Stomach (tissue), 9 donors: ENCODE measurements around the gene ANKS1B. TPM values are rescaled to one million over a fixed set of nuclear protein-coding genes. Genes with fewer than 3 reads are reported as not detected.

Experiments
- DNase-seq, 2 donors: peaks; one replicate each; pipeline versions ENCODE4 v3.0.0 to v3.0.0-alpha.2; 2013 to 2019
- H3K27ac ChIP-seq, 5 donors: fragments of 200-600 bp in 4 of 5; sonication (generic) in 4 of 5; one replicate each; pipeline ENCODE4 v1.5.1; 2013 to 2019; ENCODE audit warnings: mild to moderate bottlenecking in 1 of 5, moderate library complexity in 1 of 5
- H3K27me3 ChIP-seq, 3 donors: fragments of 200-600 bp; sonication (generic); one replicate each; pipeline ENCODE4 v1.5.1; 2017 to 2019; ENCODE audit warnings: mixed run types in 1 of 3
- H3K36me3 ChIP-seq, 4 donors: fragments of 200-600 bp; sonication (generic); 1 replicate in 3 of 4; 2 replicates in 1 of 4; pipeline ENCODE4 v1.5.1; 2016 to 2019
- H3K4me1 ChIP-seq, 4 donors: fragments of 200-600 bp; sonication (generic); one replicate each; pipeline ENCODE4 v1.5.1; 2016 to 2019
- H3K4me3 ChIP-seq, 4 donors: fragments of 200-600 bp; sonication (generic) in 3 of 4; one replicate each; pipeline ENCODE4 v1.5.1; 2016 to 2019; ENCODE audit warnings: mild to moderate bottlenecking in 1 of 4
- H3K9me3 ChIP-seq, 4 donors: fragments of 200-600 bp; sonication (generic); one replicate each; pipeline ENCODE4 v1.5.1; 2016 to 2019
- CTCF ChIP-seq, 7 experiments: fragments of 450-650 bp in 4 of 7; fragments of 200-600 bp in 3 of 7; sonication (generic) in 3 of 7; IDR thresholded peaks; one replicate each; pipeline ENCODE4 v1.5.1; 2016 to 2019; ENCODE audit warnings: antibody characterized with exemption in 7 of 7, control low read depth in 2 of 7, mild to moderate bottlenecking in 1 of 7
- EP300 ChIP-seq: sonication (generic); formaldehyde crosslinking; IDR thresholded peaks from one replicate; pipeline ENCODE4 v1.6.1; 2017; ENCODE audit warnings: antibody characterized with exemption
- POLR2A ChIP-seq, 4 donors: fragments of 450-650 bp; IDR thresholded peaks; one replicate each; pipeline ENCODE4 v1.6.1; 2016; ENCODE audit warnings: antibody characterized with exemption in 4 of 4, control low read depth in 2 of 4, mild to moderate bottlenecking in 1 of 4, moderate library complexity in 1 of 4
- POLR2AphosphoS5 ChIP-seq, 3 donors: sonication (generic); formaldehyde crosslinking; IDR thresholded peaks; one replicate each; pipeline ENCODE4 v1.6.1; 2016; ENCODE audit warnings: antibody characterized with exemption in 3 of 3
- WGBS, 5 donors: extraction: QIAGEN DNeasy Blood & Tissue Kit in 3 of 5; methylation state at CpG; one replicate each; pipeline versions ENCODE4 v1.1.5 to v1.1.7; 2013 to 2018; 5-methylcytosine and 5-hydroxymethylcytosine counted together
- intact Hi-C: fragments of 100-400 bp; cut with DNase I; formaldehyde crosslinking; loops from one replicate; pipeline ENCODE4 v1.15.1; 2023; ENCODE audit warnings: low total_unique reads
- polyA plus RNA-seq, 3 donors: library from polyadenylated mRNA; stranded (reverse); fragments of 200-250 nt; gene quantifications; one replicate each; pipeline ENCODE4 v1.2.3, GENCODE V29; 2013
- total RNA-seq, 5 donors: library from RNA; depleted of rRNA; stranded (reverse); fragments of >200 nt; gene quantifications; one replicate each; pipeline versions ENCODE4 v1.1.0 to v1.2.3, GENCODE V29; 2014 to 2016
- donor health status: healthy with polysubstance abuse.
- donor health status: Bipolar disorder and iron deficiency.
- donor health status: healthy.

Gene ANKS1B
- total and polyA plus RNA-seq, 8 donors, result 0.73 to 26.8 (median 2.2) TPM; not detected in 2

- H3K27me3 ChIP-seq, result no peaks in the 10 kb centered on the region
- H3K9me3 ChIP-seq, result peaks cover 0 to 16% (median 7%) of the 10 kb centered on the region in 4 donors
- TF ChIP-seq POLR2AphosphoS5 (IDR thresholded peaks at IDR 0.05) (no peak), CTCF (IDR thresholded peaks at IDR 0.05) (no peak), EP300 (no peak), POLR2A (IDR thresholded peaks at IDR 0.05) (no peak)
- H3K27ac ChIP-seq, result no peak overlapping the region
- WGBS, 5 donors, result 64 to 69% (median 68%) methylated on average over 3 of the region's 3 CpGs
- intact Hi-C loops, result no loop called here
- DNase-seq, result no peak
- no peaks in the 10 kb centered on the region for H3K36me3 ChIP-seq
- H3K4me3 ChIP-seq, result no peak overlapping the region
- H3K4me1 ChIP-seq, result no peaks in the 10 kb centered on the region
Observed at GRCh38 chr12:99271071-99271470, 713.7 kb downstream of the ANKS1B start.

GRCh38 chr12:99267038-99267437, 717.7 kb downstream of the ANKS1B start:
- intact Hi-C loops, result no loop called here
- Histone ChIP-seq H3K27me3 (no peaks in the 10 kb centered on the region), H3K36me3 (no peaks in the 10 kb centered on the region), H3K9me3 (no peaks in the 10 kb centered on the region), H3K4me1 (no peaks in the 10 kb centered on the region), H3K4me3 (no peak overlapping the region), H3K27ac (no peak overlapping the region)
- TF ChIP-seq POLR2A (IDR thresholded peaks at IDR 0.05), result no peak
- no peak for DNase-seq

DNA sequence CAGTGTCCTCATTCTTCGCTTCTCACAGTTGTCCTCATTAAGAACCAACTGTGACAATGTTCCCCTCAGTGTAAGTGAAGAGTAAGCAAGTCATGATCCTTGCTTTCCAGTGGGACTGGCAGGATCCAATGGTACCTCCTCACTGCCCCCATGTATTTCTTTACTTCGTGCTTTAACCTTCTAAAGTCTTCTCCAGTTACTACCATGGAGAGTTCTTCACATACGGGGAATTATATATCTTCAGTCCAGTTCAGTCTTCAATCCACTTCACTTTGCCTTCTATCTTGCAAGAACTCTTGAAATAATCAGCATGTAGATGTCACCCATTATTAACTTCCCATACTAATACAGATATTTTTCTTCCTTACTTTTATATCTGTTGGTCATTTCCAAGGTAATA, 719.1 kb downstream of the ANKS1B start:
- Histone ChIP-seq H3K4me1 (peaks cover 0 to 3% (median 0%) of the 10 kb centered on the region in 4 donors), H3K27ac (no peak overlapping the region), H3K27me3 (no peaks in the 10 kb centered on the region), H3K36me3 (no peaks in the 10 kb centered on the region), H3K9me3 (no peaks in the 10 kb centered on the region), H3K4me3 (no peak overlapping the region)
- WGBS, 5 donors, result 68 to 78% (median 75%) methylated on average over 3 of the region's 3 CpGs
- no peak for TF ChIP-seq CTCF (IDR thresholded peaks at IDR 0.05)
- no peak for TF ChIP-seq POLR2A (IDR thresholded peaks at IDR 0.05)
- no peak for TF ChIP-seq EP300
- no peak for TF ChIP-seq POLR2AphosphoS5 (IDR thresholded peaks at IDR 0.05)
- intact Hi-C loops, result no loop called here
- no peak for DNase-seq

- no peak overlapping the region for H3K4me3 ChIP-seq
- no peaks in the 10 kb centered on the region for H3K36me3 ChIP-seq
- H3K27ac ChIP-seq, result no peak overlapping the region
- peaks cover 0 to 11% (median 2%) of the 10 kb centered on the region in 4 donors for H3K4me1 ChIP-seq
- intact Hi-C loops, result no loop called here
- no peaks in the 10 kb centered on the region for H3K9me3 ChIP-seq
- no peak for DNase-seq
- TF ChIP-seq POLR2AphosphoS5 (IDR thresholded peaks at IDR 0.05) (no peak), POLR2A (IDR thresholded peaks at IDR 0.05) (no peak), EP300 (no peak), CTCF (IDR thresholded peaks at IDR 0.05) (no peak)
- H3K27me3 ChIP-seq, result no peaks in the 10 kb centered on the region
- 66 to 75% (median 71%) methylated on average over 1 of the region's 1 CpG for WGBS, 5 donors
Observed at GRCh38 chr12:99261256-99261655, 723.5 kb downstream of the ANKS1B start.

DNA sequence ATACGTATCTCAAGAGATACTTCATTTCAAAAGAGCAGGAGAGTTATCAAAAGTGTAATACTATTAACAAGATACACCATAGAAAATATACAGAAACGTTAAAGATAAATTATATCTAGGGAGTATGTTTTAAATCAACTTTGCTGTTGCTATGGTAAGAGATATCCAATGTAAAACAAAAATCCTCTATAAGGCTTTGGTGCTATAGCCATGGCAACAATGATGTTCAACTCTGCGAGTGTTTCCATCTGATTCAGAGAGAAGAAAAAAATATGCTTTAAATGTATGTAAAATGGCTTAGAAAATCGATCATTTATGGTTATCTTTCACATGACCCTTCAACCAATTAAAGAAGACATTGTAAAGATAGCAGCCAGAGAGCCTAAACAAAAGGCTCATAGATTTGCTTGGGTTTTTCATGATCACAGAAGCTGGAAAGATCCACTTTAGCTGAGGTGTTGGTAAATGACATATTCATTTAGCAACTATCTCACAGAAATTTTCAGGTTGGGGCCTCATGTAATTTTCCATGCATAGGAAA, 724.2 kb downstream of the ANKS1B start:
- H3K27me3 ChIP-seq, result no peaks in the 10 kb centered on the region
- H3K4me3 ChIP-seq, result no peak overlapping the region
- TF ChIP-seq EP300 (no peak), POLR2A (IDR thresholded peaks at IDR 0.05) (no peak), CTCF (IDR thresholded peaks at IDR 0.05) (no peak), POLR2AphosphoS5 (IDR thresholded peaks at IDR 0.05) (no peak)
- peaks cover 0 to 11% (median 2%) of the 10 kb centered on the region in 4 donors for H3K4me1 ChIP-seq
- WGBS, 5 donors, result 47 to 56% (median 48%) methylated on average over 4 of the region's 4 CpGs
- intact Hi-C loops, result no loop called here
- DNase-seq, result no peak
- H3K27ac ChIP-seq, result no peak overlapping the region
- no peaks in the 10 kb centered on the region for H3K9me3 ChIP-seq
- H3K36me3 ChIP-seq, result no peaks in the 10 kb centered on the region
